ENCODE data around the gene LATS2.

Gene LATS2

GRCh38 chr13:21033212-21033840 is 28.1 kb downstream of the LATS2 start:
- H3K4me3 ChIP-seq (ENCODE audit: low read length): no peak overlapping the region
- DNase-seq (ENCODE audit: low read depth): no peak
- no peak for TF ChIP-seq CTCF (IDR thresholded peaks at IDR 0.05; ENCODE audit: insufficient read depth, low read depth, low read length, missing control alignments)

- no peak for DNase-seq (ENCODE audit: low read depth)
- H3K4me3 ChIP-seq (ENCODE audit: low read length): no peak overlapping the region
- TF ChIP-seq CTCF (IDR thresholded peaks at IDR 0.05; ENCODE audit: insufficient read depth, low read depth, low read length, missing control alignments): no peak
Measured at GRCh38 chr13:21032656-21033055, 28.7 kb downstream of the LATS2 start.

GRCh38 chr13:21031594-21032275 is 29.7 kb downstream of the LATS2 start:
- no peak for TF ChIP-seq CTCF (IDR thresholded peaks at IDR 0.05; ENCODE audit: insufficient read depth, low read depth, low read length, missing control alignments)
- no peak for DNase-seq (ENCODE audit: low read depth)
- H3K4me3 ChIP-seq (ENCODE audit: low read length): no peak overlapping the region

GRCh38 chr13:21025539-21025938 is 35.8 kb downstream of the LATS2 start:
- H3K4me3 ChIP-seq (ENCODE audit: low read length): no peak overlapping the region
- TF ChIP-seq CTCF (IDR thresholded peaks at IDR 0.05; ENCODE audit: insufficient read depth, low read depth, low read length, missing control alignments): no peak
- DNase-seq (ENCODE audit: low read depth): no peak

- H3K4me3 ChIP-seq (ENCODE audit: low read length): no peak overlapping the region
- DNase-seq (ENCODE audit: low read depth): no peak
- TF ChIP-seq CTCF (IDR thresholded peaks at IDR 0.05; ENCODE audit: insufficient read depth, low read depth, low read length, missing control alignments): no peak
Measured at GRCh38 chr13:21022056-21022979, 39.1 kb downstream of the LATS2 start.

GRCh38 chr13:21020581-21020980 is 40.8 kb downstream of the LATS2 start:
- DNase-seq (ENCODE audit: low read depth): no peak
- no peak for TF ChIP-seq CTCF (IDR thresholded peaks at IDR 0.05; ENCODE audit: insufficient read depth, low read depth, low read length, missing control alignments)
- H3K4me3 ChIP-seq (ENCODE audit: low read length): no peak overlapping the region

Measured in epithelial cell of esophagus (primary cell).